ENCODE measurements around the gene PHACTR1.

DNA sequence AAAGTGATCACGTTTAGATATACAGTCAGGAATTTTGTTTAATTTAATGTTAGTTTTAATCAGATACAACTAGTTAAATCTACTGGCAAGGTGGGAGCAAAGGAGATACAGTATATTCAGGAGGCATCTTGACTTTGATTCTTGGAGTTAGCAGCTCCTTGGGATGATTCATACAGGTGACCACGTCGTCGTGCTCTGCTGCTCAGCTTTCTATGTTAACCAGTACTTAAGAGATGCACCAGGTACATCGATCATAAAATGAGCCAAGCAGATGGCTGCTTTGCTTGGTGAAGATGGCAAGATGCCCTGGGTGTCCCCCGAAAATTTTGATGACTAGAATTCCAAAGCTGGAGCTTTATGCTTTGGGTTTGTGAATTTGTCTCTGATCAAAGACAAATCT lies 547.1 kb downstream of the PHACTR1 start:
- TF ChIP-seq, protein P1, sequence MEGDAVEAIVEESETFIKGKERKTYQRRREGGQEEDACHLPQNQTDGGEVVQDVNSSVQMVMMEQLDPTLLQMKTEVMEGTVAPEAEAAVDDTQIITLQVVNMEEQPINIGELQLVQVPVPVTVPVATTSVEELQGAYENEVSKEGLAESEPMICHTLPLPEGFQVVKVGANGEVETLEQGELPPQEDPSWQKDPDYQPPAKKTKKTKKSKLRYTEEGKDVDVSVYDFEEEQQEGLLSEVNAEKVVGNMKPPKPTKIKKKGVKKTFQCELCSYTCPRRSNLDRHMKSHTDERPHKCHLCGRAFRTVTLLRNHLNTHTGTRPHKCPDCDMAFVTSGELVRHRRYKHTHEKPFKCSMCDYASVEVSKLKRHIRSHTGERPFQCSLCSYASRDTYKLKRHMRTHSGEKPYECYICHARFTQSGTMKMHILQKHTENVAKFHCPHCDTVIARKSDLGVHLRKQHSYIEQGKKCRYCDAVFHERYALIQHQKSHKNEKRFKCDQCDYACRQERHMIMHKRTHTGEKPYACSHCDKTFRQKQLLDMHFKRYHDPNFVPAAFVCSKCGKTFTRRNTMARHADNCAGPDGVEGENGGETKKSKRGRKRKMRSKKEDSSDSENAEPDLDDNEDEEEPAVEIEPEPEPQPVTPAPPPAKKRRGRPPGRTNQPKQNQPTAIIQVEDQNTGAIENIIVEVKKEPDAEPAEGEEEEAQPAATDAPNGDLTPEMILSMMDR (IDR thresholded peaks at IDR 0.05) = no peak
- no peak for TF ChIP-seq POLR2A (IDR thresholded peaks at IDR 0.05)
